Fibroblast of lung (primary cell): ENCODE results near the gene CD36. TPM values are rescaled to one million over a fixed set of nuclear protein-coding genes. Genes with fewer than 3 reads are reported as not detected.

Source experiments
- DNase-seq, 2 donors: peaks; one replicate each; pipeline versions ENCODE4 v3.0.0 to v3.0.0-alpha.2; 2010; ENCODE audit warnings: low read depth in 2 of 2
- H2AFZ ChIP-seq: 2 replicates; pipeline ENCODE4 v1.5.1; 2012; ENCODE audit warnings: low read length, control low read depth, inconsistent platforms
- H3K27ac ChIP-seq: 2 replicates; pipeline ENCODE4 v1.5.1; 2011; ENCODE audit warnings: low read length, control low read depth; ENCODE audit not compliant: insufficient read depth
- H3K27me3 ChIP-seq: 2 replicates; pipeline ENCODE4 v1.5.1; 2011; ENCODE audit warnings: mild to moderate bottlenecking, low read length; ENCODE audit not compliant: control insufficient read depth, insufficient read depth
- H3K36me3 ChIP-seq: 2 replicates; pipeline ENCODE4 v1.5.1; 2011; ENCODE audit warnings: low read length; ENCODE audit not compliant: control insufficient read depth, insufficient read depth
- H3K4me1 ChIP-seq: 2 replicates; pipeline ENCODE4 v1.5.1; 2011; ENCODE audit warnings: low read length; ENCODE audit not compliant: control insufficient read depth, insufficient read depth; ENCODE audit errors: extremely low read depth
- H3K4me2 ChIP-seq: 2 replicates; pipeline ENCODE4 v1.5.1; 2011; ENCODE audit warnings: low read length, control low read depth; ENCODE audit not compliant: insufficient read depth; ENCODE audit errors: extremely low read depth
- H3K4me3 ChIP-seq, 4 experiments: fragments of 200-600 bp in 1 of 4; sonication (generic) in 1 of 4; replicated peaks in 1 of 4; 2 replicates each; pipeline ENCODE4 v1.5.1; 2011 to 2016; ENCODE audit warnings: low read length in 4 of 4, low read depth in 3 of 4, mild to moderate bottlenecking in 3 of 4, control low read depth in 2 of 4, inconsistent platforms in 1 of 4, mixed read lengths in 1 of 4; ENCODE audit not compliant: insufficient read depth in 1 of 4; ENCODE audit errors: control extremely low read depth in 1 of 4
- H3K79me2 ChIP-seq: 2 replicates; pipeline ENCODE4 v1.5.1; 2012; ENCODE audit warnings: mild to moderate bottlenecking, low read length, inconsistent platforms; ENCODE audit not compliant: control insufficient read depth, insufficient read depth
- H3K9ac ChIP-seq: 2 replicates; pipeline ENCODE4 v1.5.1; 2011; ENCODE audit warnings: mild to moderate bottlenecking, low read length, control low read depth; ENCODE audit not compliant: insufficient read depth
- H3K9me3 ChIP-seq: 2 replicates; pipeline ENCODE4 v1.5.1; 2012; ENCODE audit warnings: low read depth, low read length; ENCODE audit not compliant: control insufficient read depth, insufficient read depth
- H4K20me1 ChIP-seq: 2 replicates; pipeline ENCODE4 v1.5.1; 2011; ENCODE audit warnings: low read length; ENCODE audit not compliant: control insufficient read depth, insufficient read depth; ENCODE audit errors: extremely low read depth
- CTCF ChIP-seq, 2 donors: IDR thresholded peaks in 1 of 2; conservative IDR thresholded peaks in 1 of 2; 1 replicate in 1 of 2; 2 replicates in 1 of 2; pipeline ENCODE4 v1.5.1; 2011 to 2012; ENCODE audit warnings: low read length in 2 of 2, control low read depth in 1 of 2, inconsistent platforms in 1 of 2, low read depth in 1 of 2, mild to moderate bottlenecking in 1 of 2
- EZH2 ChIP-seq: IDR thresholded peaks from 2 replicates; pipeline ENCODE4 v1.5.1; 2012; ENCODE audit warnings: low read length, control low read depth, mild to moderate bottlenecking; ENCODE audit errors: missing control alignments
- polyA plus RNA-seq, 2 donors: library from polyadenylated mRNA; depleted of rRNA in 1 of 2; stranded (reverse) in 1 of 2; unstranded in 1 of 2; fragments of >200 nt; gene quantifications; 2 replicates each; pipeline ENCODE4 v1.2.1, GENCODE V29; 2011 to 2012; ENCODE audit warnings: missing spikeins in 1 of 2
- total RNA-seq: library from RNA; depleted of rRNA; stranded (reverse); fragments of >200 nt; gene quantifications from 2 replicates; pipeline ENCODE4 v1.2.1, GENCODE V29; 2014

Gene CD36
- total and polyA plus RNA-seq, 2 donors (not counting 1 experiment from before 2014, with no cell fraction given) = 41.0 to 102 TPM

- H3K36me3 ChIP-seq = no peaks in the 10 kb centered on the region
- no peaks in the 10 kb centered on the region for H3K4me1 ChIP-seq
- H2AFZ ChIP-seq = no peak overlapping the region
- no peaks in the 10 kb centered on the region for H3K79me2 ChIP-seq
- H4K20me1 ChIP-seq = no peaks in the 10 kb centered on the region
- H3K27me3 ChIP-seq = no peaks in the 10 kb centered on the region
- no peak overlapping the region for H3K4me3 ChIP-seq
- H3K9ac ChIP-seq = no peak overlapping the region
- TF ChIP-seq EZH2 = no peak
- no peak for TF ChIP-seq CTCF (conservative IDR thresholded peaks at IDR 0.05 in 1 of 2, IDR thresholded peaks at IDR 0.05 in 1 of 2; ENCODE audit: low read depth in 1 of 2, low read length in 2 of 2)
- no peak for DNase-seq
- H3K9me3 ChIP-seq = no peaks in the 10 kb centered on the region
- no peak overlapping the region for H3K27ac ChIP-seq
- H3K4me2 ChIP-seq = no peak overlapping the region
Measured at GRCh38 chr7:80653244-80653643, 14.8 kb downstream of the CD36 start.

- Histone ChIP-seq H3K27me3 (no peaks in the 10 kb centered on the region), H3K36me3 (no peaks in the 10 kb centered on the region), H3K27ac (no peak overlapping the region), H3K4me1 (peaks cover 5% of the 10 kb centered on the region), H3K4me3 (no peak overlapping the region), H3K4me2 (no peak overlapping the region), H3K9me3 (no peaks in the 10 kb centered on the region), H3K9ac (no peak overlapping the region), H4K20me1 (no peaks in the 10 kb centered on the region), H3K79me2 (no peaks in the 10 kb centered on the region), H2AFZ (no peak overlapping the region)
- TF ChIP-seq EZH2 (no peak), CTCF (conservative IDR thresholded peaks at IDR 0.05 in 1 of 2, IDR thresholded peaks at IDR 0.05 in 1 of 2; ENCODE audit: low read depth in 1 of 2, low read length in 2 of 2) (no peak)
- DNase-seq = no peak
Measured at GRCh38 chr7:80654887-80655340, 16.5 kb downstream of the CD36 start.

- H4K20me1 ChIP-seq = no peaks in the 10 kb centered on the region
- no peak overlapping the region for H3K9ac ChIP-seq
- TF ChIP-seq EZH2 = no peak
- no peak for TF ChIP-seq CTCF (conservative IDR thresholded peaks at IDR 0.05 in 1 of 2, IDR thresholded peaks at IDR 0.05 in 1 of 2; ENCODE audit: low read depth in 1 of 2, low read length in 2 of 2)
- no peak for DNase-seq
- H3K27ac ChIP-seq = no peak overlapping the region
- H3K27me3 ChIP-seq = no peaks in the 10 kb centered on the region
- no peak overlapping the region for H3K4me2 ChIP-seq
- no peaks in the 10 kb centered on the region for H3K36me3 ChIP-seq
- H3K9me3 ChIP-seq = no peaks in the 10 kb centered on the region
- H3K4me3 ChIP-seq = no peak overlapping the region
- peaks cover 5% of the 10 kb centered on the region for H3K4me1 ChIP-seq
- no peaks in the 10 kb centered on the region for H3K79me2 ChIP-seq
- peak overlapping the region; percentile 10 for H2AFZ ChIP-seq
Measured at GRCh38 chr7:80656029-80656428, 17.6 kb downstream of the CD36 start.
